22Rv1 (cell line): Measurements from ENCODE around the gene FAM24B.

Experiments used
- ZFX ChIP-seq: fragments of 450-650 bp; IDR thresholded peaks from 2 replicates; pipeline ENCODE4 v1.6.1; 2017; ENCODE audit warnings: antibody characterized with exemption, borderline replicate concordance
- TF ChIP-seq, protein P1 (sequence below): fragments of 450-650 bp; IDR thresholded peaks from 2 replicates; pipeline ENCODE4 v1.5.1; 2017; ENCODE audit warnings: mild to moderate bottlenecking

DNA sequence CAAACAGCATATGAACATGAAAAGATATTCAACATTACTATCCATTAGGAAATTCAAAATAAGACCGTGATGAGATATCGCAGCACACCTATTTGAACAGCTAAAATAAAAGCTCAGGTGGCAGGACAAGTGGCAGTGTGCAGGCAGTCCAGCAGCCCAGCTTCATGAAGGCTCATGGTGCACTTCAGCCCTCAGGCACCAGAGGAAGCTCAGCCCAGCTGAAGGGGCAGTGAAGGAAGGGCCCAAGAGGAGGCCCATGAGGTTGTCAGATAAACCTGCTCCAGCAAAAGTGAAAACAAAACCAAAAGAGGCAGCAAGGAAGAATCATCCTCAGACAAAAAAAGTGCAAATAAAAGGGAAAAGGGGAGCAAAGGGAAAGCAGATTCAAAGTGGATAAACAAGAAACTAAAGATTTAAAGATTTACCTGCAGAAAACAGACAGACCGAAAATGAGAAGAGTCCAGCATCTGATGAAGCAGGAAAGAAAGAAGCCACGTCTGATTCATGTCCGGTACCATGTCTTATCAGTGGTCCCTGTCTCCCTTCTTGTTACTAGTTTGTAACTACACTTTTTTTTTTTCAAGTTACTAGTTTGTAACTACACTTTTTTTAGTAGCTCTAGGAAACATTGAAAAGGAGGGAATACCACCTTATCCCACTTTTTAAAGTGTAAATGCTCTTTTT lies 15.0 kb upstream of the FAM24B start:
- TF ChIP-seq, protein P1, sequence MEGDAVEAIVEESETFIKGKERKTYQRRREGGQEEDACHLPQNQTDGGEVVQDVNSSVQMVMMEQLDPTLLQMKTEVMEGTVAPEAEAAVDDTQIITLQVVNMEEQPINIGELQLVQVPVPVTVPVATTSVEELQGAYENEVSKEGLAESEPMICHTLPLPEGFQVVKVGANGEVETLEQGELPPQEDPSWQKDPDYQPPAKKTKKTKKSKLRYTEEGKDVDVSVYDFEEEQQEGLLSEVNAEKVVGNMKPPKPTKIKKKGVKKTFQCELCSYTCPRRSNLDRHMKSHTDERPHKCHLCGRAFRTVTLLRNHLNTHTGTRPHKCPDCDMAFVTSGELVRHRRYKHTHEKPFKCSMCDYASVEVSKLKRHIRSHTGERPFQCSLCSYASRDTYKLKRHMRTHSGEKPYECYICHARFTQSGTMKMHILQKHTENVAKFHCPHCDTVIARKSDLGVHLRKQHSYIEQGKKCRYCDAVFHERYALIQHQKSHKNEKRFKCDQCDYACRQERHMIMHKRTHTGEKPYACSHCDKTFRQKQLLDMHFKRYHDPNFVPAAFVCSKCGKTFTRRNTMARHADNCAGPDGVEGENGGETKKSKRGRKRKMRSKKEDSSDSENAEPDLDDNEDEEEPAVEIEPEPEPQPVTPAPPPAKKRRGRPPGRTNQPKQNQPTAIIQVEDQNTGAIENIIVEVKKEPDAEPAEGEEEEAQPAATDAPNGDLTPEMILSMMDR = no peak
- TF ChIP-seq ZFX = no peak
